Adrenal gland (tissue), 5 donors: ENCODE results near the gene AUTS2.
A peak's percentile ranks its signal among the peaks of the same experiment; 100 is the strongest.

Experiments used
- CTCF ChIP-seq, 6 experiments: fragments of 450-650 bp in 4 of 6; fragments of 200-600 bp in 2 of 6; sonication (generic) in 1 of 6; IDR thresholded peaks; 1 replicate in 5 of 6; 2 replicates in 1 of 6; pipeline versions ENCODE4 v1.5.1 to v1.8.0; 2016 to 2021; ENCODE audit warnings: antibody characterized with exemption in 6 of 6, mild to moderate bottlenecking in 2 of 6, moderate library complexity in 1 of 6
- POLR2A ChIP-seq, 2 donors: fragments of 450-650 bp; IDR thresholded peaks; one replicate each; pipeline ENCODE4 v1.6.1; 2017; ENCODE audit warnings: antibody characterized with exemption in 2 of 2, mild to moderate bottlenecking in 2 of 2, moderate library complexity in 1 of 2
- donor health status: DM: no; HTN: no; CAD: no.

GRCh38 chr7:69708857-69709256, 110.6 kb downstream of the AUTS2 start:
- no peak for TF ChIP-seq CTCF (IDR thresholded peaks at IDR 0.05)
- peak in 1 of 2 donors; percentile 28 for TF ChIP-seq POLR2A (IDR thresholded peaks at IDR 0.05)
